Liver (tissue), 9 donors: Measurements from ENCODE around the gene CD9. TPM values are rescaled to one million over a fixed set of nuclear protein-coding genes. Genes with fewer than 3 reads are reported as not detected.

Source experiments
- DNase-seq: peaks from one replicate; pipeline ENCODE4 v3.0.0-alpha.2; 2017; ENCODE audit warnings: low spot score
- H3K27ac ChIP-seq, 2 donors: one replicate each; pipeline ENCODE4 v1.7.0; 2013; ENCODE audit warnings: inconsistent platforms in 2 of 2, low read length in 2 of 2, control low read depth in 1 of 2, low read depth in 1 of 2, mild to moderate bottlenecking in 1 of 2
- H3K27me3 ChIP-seq, 4 donors: one replicate each; pipeline versions ENCODE4 v1.6.1 to v1.7.0; 2013; ENCODE audit warnings: low read length in 3 of 4, inconsistent platforms in 1 of 4, mild to moderate bottlenecking in 1 of 4, moderate library complexity in 1 of 4; ENCODE audit not compliant: control insufficient read depth in 4 of 4, insufficient read depth in 4 of 4
- H3K36me3 ChIP-seq, 4 donors: one replicate each; pipeline versions ENCODE4 v1.6.1 to v1.7.0; 2013; ENCODE audit warnings: low read length in 3 of 4, mild to moderate bottlenecking in 3 of 4, low read depth in 1 of 4, moderate library complexity in 1 of 4; ENCODE audit not compliant: control insufficient read depth in 4 of 4, insufficient read depth in 3 of 4
- H3K4me1 ChIP-seq, 4 donors: one replicate each; pipeline versions ENCODE4 v1.6.1 to v1.7.0; 2013; ENCODE audit warnings: low read length in 3 of 4, mild to moderate bottlenecking in 3 of 4, moderate library complexity in 1 of 4; ENCODE audit not compliant: control insufficient read depth in 4 of 4, insufficient read depth in 4 of 4
- H3K4me3 ChIP-seq, 3 donors: one replicate each; pipeline versions ENCODE4 v1.6.1 to v1.7.0; 2013; ENCODE audit warnings: low read length in 3 of 3, control low read depth in 1 of 3, low read depth in 1 of 3, mild to moderate bottlenecking in 1 of 3
- H3K9ac ChIP-seq, 2 donors: one replicate each; pipeline ENCODE4 v1.7.0; 2013; ENCODE audit warnings: low read length in 2 of 2, mild to moderate bottlenecking in 2 of 2, moderate library complexity in 2 of 2, control low read depth in 1 of 2, low read depth in 1 of 2
- H3K9me3 ChIP-seq, 4 donors: one replicate each; pipeline versions ENCODE4 v1.6.1 to v1.7.0; 2013; ENCODE audit warnings: low read length in 3 of 4; ENCODE audit not compliant: control insufficient read depth in 4 of 4
- EGR1 ChIP-seq, 2 donors: IDR thresholded peaks; 2 replicates each; pipeline ENCODE4 v1.6.1; 2016 to 2018; ENCODE audit warnings: antibody characterized with exemption in 2 of 2, low read depth in 2 of 2
- FOXA1 ChIP-seq: IDR thresholded peaks from 2 replicates; pipeline ENCODE4 v1.6.1; 2016; ENCODE audit warnings: antibody characterized with exemption
- FOXA2 ChIP-seq: IDR thresholded peaks from 2 replicates; pipeline ENCODE4 v1.6.1; 2016; ENCODE audit warnings: antibody characterized with exemption
- GABPA ChIP-seq, 2 donors: IDR thresholded peaks in 1 of 2; conservative IDR thresholded peaks in 1 of 2; 2 replicates each; pipeline ENCODE4 v1.6.1; 2016; ENCODE audit warnings: antibody characterized with exemption in 2 of 2, mild to moderate bottlenecking in 1 of 2, moderate library complexity in 1 of 2
- HNF4A ChIP-seq, 2 donors: conservative IDR thresholded peaks; 2 replicates each; pipeline ENCODE4 v1.6.1; 2016; ENCODE audit warnings: antibody characterized with exemption in 2 of 2, mild to moderate bottlenecking in 2 of 2
- HNF4G ChIP-seq: IDR thresholded peaks from 2 replicates; pipeline ENCODE4 v1.6.1; 2016; ENCODE audit warnings: antibody characterized with exemption
- JUND ChIP-seq, 2 donors: IDR thresholded peaks; 2 replicates each; pipeline ENCODE4 v1.6.1; 2016; ENCODE audit warnings: antibody characterized with exemption in 2 of 2
- NR2F2 ChIP-seq: IDR thresholded peaks from 2 replicates; pipeline ENCODE4 v1.6.1; 2016; ENCODE audit warnings: antibody characterized with exemption
- RAD21 ChIP-seq, 2 donors: IDR thresholded peaks; 2 replicates each; pipeline ENCODE4 v1.6.1; 2016; ENCODE audit warnings: antibody characterized with exemption in 2 of 2, mild to moderate bottlenecking in 2 of 2
- RXRA ChIP-seq, 2 donors: IDR thresholded peaks; 2 replicates each; pipeline ENCODE4 v1.6.1; 2017 to 2018; ENCODE audit warnings: antibody characterized with exemption in 2 of 2, mild to moderate bottlenecking in 1 of 2
- SP1 ChIP-seq: IDR thresholded peaks from 2 replicates; pipeline ENCODE4 v1.6.1; 2018; ENCODE audit warnings: antibody characterized with exemption, mild to moderate bottlenecking
- TAF1 ChIP-seq: conservative IDR thresholded peaks from 2 replicates; pipeline ENCODE4 v1.6.1; 2016; ENCODE audit warnings: antibody characterized with exemption, mild to moderate bottlenecking
- YY1 ChIP-seq: IDR thresholded peaks from 2 replicates; pipeline ENCODE4 v1.6.1; 2016; ENCODE audit warnings: antibody characterized with exemption, mild to moderate bottlenecking
- WGBS: extraction: QIAGEN DNeasy Blood & Tissue Kit; methylation state at CpG from one replicate; pipeline ENCODE4 v1.1.7; 2013; 5-methylcytosine and 5-hydroxymethylcytosine counted together
- polyA plus RNA-seq, 2 donors: library from polyadenylated mRNA; stranded (reverse) in 1 of 2; unstranded in 1 of 2; fragments of 200-250 nt in 1 of 2; fragments of >200 nt in 1 of 2; fragmentation: Nextera tagmentation in 1 of 2; extraction: Ambion mirVana in 1 of 2; gene quantifications; one replicate each; pipeline versions ENCODE4 v1.2.1 to v1.2.3, GENCODE V29; 2013 to 2015
- total RNA-seq, 2 donors: library from RNA; depleted of rRNA; stranded (reverse); fragments of >200 nt; gene quantifications; one replicate each; pipeline ENCODE4 v1.2.3, GENCODE V29; 2014
- TF ChIP-seq, protein P1 (sequence below): fragments of 150-350 bp; IDR thresholded peaks from 2 replicates; pipeline ENCODE4 v1.5.1; 2017; ENCODE audit warnings: improper control_type of control experiment, low read depth, low read length; ENCODE audit not compliant: missing input control
- TF ChIP-seq, protein P2 (sequence below): IDR thresholded peaks from 2 replicates; pipeline ENCODE4 v1.6.1; 2016; ENCODE audit warnings: antibody characterized with exemption, mild to moderate bottlenecking
- TF ChIP-seq, protein P3 (sequence below): IDR thresholded peaks from 2 replicates; pipeline ENCODE4 v1.6.1; 2016; ENCODE audit warnings: antibody characterized with exemption
- TF ChIP-seq, protein P4 (sequence below): IDR thresholded peaks from 2 replicates; pipeline ENCODE4 v1.6.1; 2016; ENCODE audit warnings: antibody characterized with exemption
- TF ChIP-seq, protein P5 (sequence below): IDR thresholded peaks from 2 replicates; pipeline ENCODE4 v1.6.1; 2016; ENCODE audit warnings: antibody characterized with exemption
- donor health status: healthy.
- donor health status: healthy.
- donor health status: healthy.
- donor health status: healthy.
- donor health status: healthy.

CD9 gene
- total and polyA plus RNA-seq, 4 donors: 18.7 to 65.2 (median 32.4) TPM

DNA sequence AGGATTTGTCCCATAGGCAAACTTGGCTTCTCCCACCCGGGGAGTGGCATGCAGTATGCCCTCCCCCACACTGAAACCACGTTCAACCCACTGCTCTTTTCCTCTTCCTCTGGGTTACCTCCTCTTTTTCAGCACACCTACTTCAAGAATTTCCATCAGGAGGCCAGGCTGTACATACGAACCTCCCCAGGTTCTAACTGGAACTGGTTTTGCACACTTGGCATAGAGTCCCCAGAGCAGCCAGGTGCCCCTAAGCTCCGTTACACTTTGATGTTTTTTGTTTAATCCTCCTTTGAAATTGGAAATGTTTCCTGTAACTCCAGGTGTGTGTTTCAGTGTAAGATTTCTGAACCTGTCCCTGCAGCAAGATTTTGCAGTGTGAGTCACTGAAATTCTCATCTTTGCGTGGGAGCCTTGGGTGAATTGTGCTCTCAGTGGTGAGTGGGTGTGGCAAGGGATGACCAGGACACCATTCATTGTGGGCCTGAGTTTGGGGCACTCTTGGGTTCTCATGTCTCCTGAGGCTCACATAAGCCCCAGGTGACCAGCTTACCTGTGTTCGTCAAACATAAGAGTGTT lies 18.2 kb downstream of the CD9 start:
- H3K9me3 ChIP-seq: no peaks in the 10 kb centered on the region

More for the DNA sequence above, 18.2 kb downstream of the CD9 start:
- no peak for TF ChIP-seq SP1
- TF ChIP-seq RXRA (IDR thresholded peaks at IDR 0.05): no peak
- TF ChIP-seq GABPA (IDR thresholded peaks at IDR 0.05 in 1 of 2, conservative IDR thresholded peaks at IDR 0.05 in 1 of 2): no peak
- TF ChIP-seq, protein P1, sequence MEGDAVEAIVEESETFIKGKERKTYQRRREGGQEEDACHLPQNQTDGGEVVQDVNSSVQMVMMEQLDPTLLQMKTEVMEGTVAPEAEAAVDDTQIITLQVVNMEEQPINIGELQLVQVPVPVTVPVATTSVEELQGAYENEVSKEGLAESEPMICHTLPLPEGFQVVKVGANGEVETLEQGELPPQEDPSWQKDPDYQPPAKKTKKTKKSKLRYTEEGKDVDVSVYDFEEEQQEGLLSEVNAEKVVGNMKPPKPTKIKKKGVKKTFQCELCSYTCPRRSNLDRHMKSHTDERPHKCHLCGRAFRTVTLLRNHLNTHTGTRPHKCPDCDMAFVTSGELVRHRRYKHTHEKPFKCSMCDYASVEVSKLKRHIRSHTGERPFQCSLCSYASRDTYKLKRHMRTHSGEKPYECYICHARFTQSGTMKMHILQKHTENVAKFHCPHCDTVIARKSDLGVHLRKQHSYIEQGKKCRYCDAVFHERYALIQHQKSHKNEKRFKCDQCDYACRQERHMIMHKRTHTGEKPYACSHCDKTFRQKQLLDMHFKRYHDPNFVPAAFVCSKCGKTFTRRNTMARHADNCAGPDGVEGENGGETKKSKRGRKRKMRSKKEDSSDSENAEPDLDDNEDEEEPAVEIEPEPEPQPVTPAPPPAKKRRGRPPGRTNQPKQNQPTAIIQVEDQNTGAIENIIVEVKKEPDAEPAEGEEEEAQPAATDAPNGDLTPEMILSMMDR: no peak
- TF ChIP-seq, protein P2, sequence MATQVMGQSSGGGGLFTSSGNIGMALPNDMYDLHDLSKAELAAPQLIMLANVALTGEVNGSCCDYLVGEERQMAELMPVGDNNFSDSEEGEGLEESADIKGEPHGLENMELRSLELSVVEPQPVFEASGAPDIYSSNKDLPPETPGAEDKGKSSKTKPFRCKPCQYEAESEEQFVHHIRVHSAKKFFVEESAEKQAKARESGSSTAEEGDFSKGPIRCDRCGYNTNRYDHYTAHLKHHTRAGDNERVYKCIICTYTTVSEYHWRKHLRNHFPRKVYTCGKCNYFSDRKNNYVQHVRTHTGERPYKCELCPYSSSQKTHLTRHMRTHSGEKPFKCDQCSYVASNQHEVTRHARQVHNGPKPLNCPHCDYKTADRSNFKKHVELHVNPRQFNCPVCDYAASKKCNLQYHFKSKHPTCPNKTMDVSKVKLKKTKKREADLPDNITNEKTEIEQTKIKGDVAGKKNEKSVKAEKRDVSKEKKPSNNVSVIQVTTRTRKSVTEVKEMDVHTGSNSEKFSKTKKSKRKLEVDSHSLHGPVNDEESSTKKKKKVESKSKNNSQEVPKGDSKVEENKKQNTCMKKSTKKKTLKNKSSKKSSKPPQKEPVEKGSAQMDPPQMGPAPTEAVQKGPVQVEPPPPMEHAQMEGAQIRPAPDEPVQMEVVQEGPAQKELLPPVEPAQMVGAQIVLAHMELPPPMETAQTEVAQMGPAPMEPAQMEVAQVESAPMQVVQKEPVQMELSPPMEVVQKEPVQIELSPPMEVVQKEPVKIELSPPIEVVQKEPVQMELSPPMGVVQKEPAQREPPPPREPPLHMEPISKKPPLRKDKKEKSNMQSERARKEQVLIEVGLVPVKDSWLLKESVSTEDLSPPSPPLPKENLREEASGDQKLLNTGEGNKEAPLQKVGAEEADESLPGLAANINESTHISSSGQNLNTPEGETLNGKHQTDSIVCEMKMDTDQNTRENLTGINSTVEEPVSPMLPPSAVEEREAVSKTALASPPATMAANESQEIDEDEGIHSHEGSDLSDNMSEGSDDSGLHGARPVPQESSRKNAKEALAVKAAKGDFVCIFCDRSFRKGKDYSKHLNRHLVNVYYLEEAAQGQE: no peak
- no peak for TF ChIP-seq NR2F2
- TF ChIP-seq, protein P3, sequence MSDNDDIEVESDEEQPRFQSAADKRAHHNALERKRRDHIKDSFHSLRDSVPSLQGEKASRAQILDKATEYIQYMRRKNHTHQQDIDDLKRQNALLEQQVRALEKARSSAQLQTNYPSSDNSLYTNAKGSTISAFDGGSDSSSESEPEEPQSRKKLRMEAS: no peak
- TF ChIP-seq, protein P4, sequence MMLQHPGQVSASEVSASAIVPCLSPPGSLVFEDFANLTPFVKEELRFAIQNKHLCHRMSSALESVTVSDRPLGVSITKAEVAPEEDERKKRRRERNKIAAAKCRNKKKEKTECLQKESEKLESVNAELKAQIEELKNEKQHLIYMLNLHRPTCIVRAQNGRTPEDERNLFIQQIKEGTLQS: no peak
- TF ChIP-seq FOXA2: no peak
- no peak for TF ChIP-seq RAD21 (IDR thresholded peaks at IDR 0.05)
- TF ChIP-seq EGR1 (IDR thresholded peaks at IDR 0.05; ENCODE audit: low read depth in 2 of 2): no peak
- TF ChIP-seq, protein P5, sequence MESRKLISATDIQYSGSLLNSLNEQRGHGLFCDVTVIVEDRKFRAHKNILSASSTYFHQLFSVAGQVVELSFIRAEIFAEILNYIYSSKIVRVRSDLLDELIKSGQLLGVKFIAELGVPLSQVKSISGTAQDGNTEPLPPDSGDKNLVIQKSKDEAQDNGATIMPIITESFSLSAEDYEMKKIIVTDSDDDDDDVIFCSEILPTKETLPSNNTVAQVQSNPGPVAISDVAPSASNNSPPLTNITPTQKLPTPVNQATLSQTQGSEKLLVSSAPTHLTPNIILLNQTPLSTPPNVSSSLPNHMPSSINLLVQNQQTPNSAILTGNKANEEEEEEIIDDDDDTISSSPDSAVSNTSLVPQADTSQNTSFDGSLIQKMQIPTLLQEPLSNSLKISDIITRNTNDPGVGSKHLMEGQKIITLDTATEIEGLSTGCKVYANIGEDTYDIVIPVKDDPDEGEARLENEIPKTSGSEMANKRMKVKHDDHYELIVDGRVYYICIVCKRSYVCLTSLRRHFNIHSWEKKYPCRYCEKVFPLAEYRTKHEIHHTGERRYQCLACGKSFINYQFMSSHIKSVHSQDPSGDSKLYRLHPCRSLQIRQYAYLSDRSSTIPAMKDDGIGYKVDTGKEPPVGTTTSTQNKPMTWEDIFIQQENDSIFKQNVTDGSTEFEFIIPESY: no peak
- no peak for TF ChIP-seq YY1
- no peak for TF ChIP-seq HNF4G
- TF ChIP-seq TAF1: no peak
- no peak for TF ChIP-seq JUND (IDR thresholded peaks at IDR 0.05)
- TF ChIP-seq FOXA1: no peak
- no peak for TF ChIP-seq HNF4A (conservative IDR thresholded peaks at IDR 0.05)
- Histone ChIP-seq H3K9ac (no peak overlapping the region), H3K4me3 (no peak overlapping the region), H3K36me3 (no peaks in the 10 kb centered on the region), H3K27ac (no peak overlapping the region), H3K27me3 (no peaks in the 10 kb centered on the region), H3K4me1 (no peaks in the 10 kb centered on the region)
- WGBS: 85% methylated on average over 6 of the region's 6 CpGs
- no peak for DNase-seq
